SKM-1 (cell line): Measurements from ENCODE around the gene ZBTB20.
"Not testable (repeated sequence)": the region's sequence is repeated elsewhere in the genome, so short reads cannot be mapped to it uniquely, and the experiment has no call there.

Experiments
- DNase-seq: peaks from one replicate; lab custom pipeline; 2025; ENCODE audit not compliant: unreplicated experiment; lab: John Stamatoyannopoulos, UW

The ZBTB20 gene

DNA sequence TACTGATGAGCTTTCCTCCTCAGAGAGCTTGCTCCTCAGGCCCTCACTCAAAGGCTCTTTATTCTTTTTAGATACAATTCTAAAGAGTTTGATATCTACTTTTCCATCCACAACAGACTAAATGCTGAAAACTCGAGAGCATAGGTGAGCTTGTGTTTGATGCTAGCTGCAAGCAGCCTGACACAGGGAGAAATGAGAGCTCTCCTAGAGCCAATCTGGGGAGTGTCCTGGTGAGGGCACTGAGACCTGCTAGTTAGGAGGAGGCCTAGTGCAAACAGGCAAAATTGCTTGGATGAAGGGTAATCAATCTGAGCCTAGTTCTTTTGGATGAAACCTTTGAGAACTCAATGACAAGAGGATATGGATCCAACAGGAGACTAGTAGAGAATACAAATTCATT is 300.8 kb downstream of the ZBTB20 start:
- DNase-seq, result no peak

GRCh38 chr3:114841515-114841914 is 305.6 kb downstream of the ZBTB20 start:
- no peak for DNase-seq

DNA sequence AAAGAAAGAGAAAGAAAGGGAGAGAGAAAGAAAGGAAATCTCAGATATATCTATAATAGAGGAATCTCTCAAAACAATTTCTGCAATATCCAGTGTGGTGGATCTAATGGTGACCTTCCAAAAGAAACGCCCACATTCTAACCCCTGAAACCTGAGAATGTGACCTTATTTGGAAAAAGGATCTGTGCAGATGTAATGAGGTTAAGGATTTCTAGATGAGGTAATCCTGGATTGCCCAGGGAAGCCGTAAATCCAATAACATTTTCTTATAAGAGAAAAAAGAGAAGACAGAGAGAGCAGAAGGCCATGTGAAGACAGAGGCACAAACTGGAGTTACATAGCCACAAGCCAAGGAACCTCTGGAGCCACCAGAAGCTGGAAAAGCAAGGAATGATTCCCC is 307.6 kb downstream of the ZBTB20 start:
- no peak for DNase-seq

DNA sequence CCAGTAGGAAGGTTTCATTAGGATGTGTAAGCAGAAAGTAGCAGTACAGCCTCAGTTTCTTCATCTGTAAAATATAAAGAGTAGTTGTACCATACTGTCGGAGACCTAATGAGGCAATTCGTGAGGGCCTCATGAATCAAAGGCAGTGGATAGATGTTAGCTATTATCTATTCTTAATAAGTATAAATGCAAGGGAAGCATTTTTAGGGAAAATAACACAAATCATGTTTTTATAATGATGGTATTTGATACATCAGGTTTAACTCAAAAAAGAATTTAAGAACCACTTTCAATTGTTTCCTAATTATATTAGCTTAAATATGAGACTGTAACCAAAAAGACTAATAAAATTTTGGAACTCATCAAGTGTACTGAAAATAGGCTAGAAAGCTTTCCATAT is 309.1 kb downstream of the ZBTB20 start:
- DNase-seq, result no peak

DNA sequence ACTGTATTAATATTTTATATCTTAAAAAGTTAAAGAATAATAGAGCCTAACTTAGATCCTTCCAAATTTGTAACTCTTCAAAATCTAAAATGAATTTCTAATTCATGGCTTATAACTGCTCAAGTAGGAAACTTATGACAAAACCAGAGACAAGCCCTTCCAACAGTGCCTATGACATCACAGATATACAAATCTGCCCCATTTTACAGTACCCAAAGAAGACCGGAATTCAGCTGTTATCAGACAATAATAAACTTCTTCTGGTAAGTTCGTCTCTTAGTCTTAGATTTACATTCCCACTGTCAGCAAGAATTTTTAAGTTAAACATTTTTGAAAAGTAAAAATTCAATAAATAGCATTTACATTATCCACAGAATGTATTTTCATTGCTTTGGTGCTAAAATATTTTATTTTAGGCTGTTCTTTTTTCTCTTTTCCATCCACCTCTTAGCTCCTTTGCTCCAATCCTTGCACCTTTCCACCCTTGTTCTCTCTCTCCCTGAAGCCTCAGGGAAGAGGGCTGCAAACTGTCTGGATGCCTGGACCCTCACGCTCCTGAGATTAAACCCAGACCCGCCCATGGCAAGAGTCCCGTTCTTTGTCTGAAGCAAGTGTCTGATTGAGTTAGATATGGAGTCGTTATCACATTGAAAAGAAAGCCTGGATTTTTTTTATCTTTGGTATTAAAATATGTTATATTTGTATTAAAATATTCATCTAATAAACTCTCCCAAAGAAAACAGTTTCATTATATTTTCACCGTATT is 312.7 kb downstream of the ZBTB20 start:
- DNase-seq, result no peak

DNA sequence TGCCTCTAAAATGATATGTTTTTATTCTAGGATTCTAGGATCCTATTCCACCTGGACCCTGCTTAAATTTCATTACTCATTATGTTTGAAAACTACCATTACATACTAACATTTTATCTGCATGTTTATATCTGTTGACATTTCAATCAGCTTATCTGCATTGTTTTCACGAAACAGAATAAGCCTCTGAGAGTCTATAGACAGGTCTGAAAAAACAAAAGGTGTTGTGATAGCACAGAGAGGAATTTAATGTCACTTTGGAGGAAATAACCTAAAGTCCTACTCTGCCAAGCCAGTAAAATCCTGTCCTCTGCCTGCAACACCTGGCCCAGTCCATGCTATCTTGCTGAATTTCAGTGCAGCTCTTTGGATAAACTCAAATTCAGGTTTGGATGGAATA is 315.2 kb downstream of the ZBTB20 start:
- DNase-seq, result no peak

GRCh38 chr3:114830652-114831051 is 316.4 kb downstream of the ZBTB20 start:
- no peak for DNase-seq

DNA sequence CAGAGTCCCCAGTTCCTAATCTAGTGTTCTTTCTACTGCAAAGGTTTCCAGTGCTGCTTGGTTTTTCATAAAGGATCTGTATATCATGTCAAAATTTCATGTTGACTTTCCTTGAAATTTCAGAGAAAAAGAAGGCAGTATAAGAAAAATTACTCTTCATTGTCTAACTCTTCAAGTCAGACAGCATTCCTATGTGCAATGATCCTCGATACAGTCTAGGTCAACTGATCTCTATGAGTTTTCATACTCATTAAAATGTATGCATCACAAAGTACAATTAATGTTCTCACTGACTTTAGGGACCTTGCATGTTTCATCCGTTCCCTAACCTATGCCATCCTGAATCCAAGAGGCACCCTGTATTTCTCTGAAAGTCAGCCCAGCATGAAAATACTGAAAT is 317.3 kb downstream of the ZBTB20 start:
- no peak for DNase-seq

DNA sequence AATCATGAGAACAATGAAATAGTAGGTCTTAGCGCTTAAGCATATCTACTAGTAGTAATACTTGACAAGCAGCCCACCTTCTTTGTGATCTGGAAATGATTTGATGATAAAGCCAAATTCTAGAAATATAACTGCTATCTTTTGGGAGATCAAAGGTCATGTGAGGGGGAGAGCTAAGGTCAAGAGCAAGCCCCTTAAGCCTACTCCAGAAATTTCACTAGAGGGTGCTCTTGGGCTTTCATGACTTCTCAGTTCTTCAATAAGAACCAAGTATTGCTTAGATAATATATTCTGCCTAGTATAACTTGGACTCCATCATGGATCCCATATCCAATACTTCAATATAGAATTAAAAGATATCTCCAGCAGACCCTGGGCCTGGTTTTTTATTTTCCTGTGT is 319.6 kb downstream of the ZBTB20 start:
- DNase-seq, result peak; percentile 5

GRCh38 chr3:114824014-114824413 is 323.1 kb downstream of the ZBTB20 start:
- no peak for DNase-seq

- no peak for DNase-seq
Observed at GRCh38 chr3:114823061-114823460, 324.0 kb downstream of the ZBTB20 start.

DNA sequence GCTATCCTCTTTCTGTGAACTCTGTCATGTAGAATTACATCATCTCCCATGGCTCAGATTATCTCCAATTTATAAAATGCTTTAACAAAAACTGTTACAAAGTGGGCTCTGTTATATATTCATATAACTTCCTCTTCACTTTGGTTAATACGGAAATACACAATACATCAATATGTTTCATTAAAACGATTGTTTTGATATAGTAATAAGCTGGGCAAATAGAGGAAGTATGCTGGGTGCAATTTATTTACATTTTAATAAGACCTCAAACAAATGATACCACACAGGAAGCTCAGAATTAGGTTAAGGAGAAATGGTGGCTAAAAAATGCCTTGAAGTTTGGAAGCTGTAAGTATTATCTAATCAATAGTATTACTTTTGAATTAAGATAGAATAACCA is 331.0 kb downstream of the ZBTB20 start:
- no peak for DNase-seq

- not testable (repeated sequence) for DNase-seq
Observed at GRCh38 chr3:114812541-114813238, 334.4 kb downstream of the ZBTB20 start.

DNA sequence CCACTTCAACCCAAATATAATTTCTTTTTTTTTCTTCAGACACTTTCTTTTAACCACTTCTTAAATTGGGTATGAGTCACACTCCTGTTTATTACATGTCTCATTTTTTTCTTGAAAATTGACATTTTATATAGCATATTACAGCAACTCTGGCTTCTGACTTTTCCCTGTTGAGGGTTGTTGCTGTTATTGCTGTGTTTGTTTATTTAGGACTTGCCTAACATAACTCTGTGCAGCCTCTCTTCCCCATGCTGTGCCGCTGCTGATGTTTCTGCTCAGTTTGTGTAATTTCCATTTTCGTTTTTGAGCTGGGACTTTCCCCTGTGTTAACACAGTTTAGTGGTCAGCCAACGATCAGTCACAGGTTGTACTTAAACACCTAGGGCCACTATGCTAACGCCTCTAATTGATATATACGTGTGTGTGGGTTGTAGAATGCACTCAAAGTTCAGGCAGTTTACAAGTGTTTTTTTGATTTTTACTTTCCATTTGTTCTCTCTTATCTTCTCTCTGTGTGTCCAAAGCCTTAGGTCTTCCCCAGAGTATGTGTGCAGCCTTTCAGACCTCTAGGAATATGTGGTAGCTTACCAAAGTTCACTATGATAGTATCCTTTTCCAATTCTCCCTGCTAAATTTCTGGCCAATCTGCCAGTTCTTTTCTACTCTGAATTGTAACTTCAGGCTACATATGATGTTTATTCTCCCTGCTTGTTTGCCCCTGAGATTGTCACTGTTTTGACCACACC is 337.2 kb downstream of the ZBTB20 start:
- no peak for DNase-seq

GRCh38 chr3:114804099-114804498 is 343.0 kb downstream of the ZBTB20 start:
- no peak for DNase-seq

- DNase-seq, result no peak
Observed at GRCh38 chr3:114803042-114803695, 343.9 kb downstream of the ZBTB20 start.

- DNase-seq, result no peak
Observed at GRCh38 chr3:114800272-114801031, 346.6 kb downstream of the ZBTB20 start.

DNA sequence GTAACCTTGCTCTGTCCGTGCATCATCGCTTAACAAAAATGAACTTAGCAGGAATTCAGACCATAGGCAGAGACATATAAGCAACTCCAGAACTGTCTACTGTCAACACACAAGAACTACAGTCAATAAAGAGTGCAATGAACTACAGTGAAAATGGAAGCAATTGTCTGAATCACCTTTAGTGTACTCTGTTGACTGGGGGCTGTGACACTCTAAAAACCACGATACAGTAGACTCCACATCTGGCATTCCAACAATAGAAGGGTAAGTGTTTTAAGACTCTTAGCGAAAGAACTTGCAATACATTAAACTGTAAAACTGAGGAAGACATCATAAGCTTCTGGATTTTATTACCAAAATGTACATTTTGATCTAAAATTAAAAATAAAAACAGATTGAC is 347.3 kb downstream of the ZBTB20 start:
- DNase-seq, result no peak

DNA sequence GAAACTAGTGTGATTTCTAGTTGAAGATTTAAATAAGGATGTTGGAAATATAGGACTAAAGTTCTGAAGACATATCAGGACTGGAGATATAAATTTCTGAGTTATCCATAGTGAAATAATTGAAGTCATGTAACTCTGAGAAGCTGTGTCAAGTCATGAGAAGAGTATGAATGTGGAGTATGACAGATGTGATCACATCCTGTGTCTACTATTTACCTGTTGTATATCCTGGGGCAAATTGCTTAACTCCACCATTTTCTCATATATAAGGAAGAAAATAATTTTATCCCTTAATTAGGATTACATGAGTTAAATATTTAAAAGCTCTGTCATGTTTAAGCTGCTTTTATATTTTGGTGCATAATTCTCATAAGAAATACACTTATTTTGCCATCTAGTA is 350.3 kb downstream of the ZBTB20 start:
- DNase-seq, result no peak

DNA sequence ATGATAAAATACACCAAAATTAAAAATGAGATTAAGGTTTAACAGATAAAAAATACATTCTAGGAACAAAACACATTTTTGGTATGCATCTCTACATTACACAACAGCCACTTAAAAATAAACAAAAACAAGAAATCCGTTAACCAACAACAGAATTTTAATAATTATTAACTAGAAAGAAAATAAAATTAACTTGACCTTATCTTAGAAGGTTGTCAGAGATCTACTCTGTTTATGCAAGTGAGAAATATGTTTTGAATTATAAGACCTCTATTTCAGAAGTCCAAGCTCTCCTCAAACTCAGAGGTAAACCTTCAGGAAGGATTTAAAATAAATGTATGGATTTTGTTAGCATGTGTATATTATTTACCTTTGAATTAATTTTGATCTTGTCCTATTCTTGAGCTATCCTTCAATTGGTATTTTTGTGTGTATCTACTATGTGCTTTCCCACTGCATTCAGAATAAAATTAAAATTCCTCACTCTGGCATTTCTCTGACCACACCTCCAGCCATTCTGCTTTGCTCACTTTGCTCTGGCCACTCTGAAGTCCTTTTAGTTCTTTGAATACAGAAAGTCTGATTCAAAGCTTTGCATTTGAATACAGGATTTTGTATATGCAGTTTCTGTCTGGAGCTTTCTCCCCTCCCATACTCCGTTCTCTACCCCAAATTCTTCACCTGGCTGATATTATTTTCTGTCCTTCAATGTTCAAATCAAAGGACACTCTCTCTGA is 352.0 kb downstream of the ZBTB20 start:
- no peak for DNase-seq
